ENCODE data around the gene BRD4.

The BRD4 gene

GRCh38 chr19:15191982-15192381 lies 140.4 kb downstream of the BRD4 start:
- H3K27me3 Mint-ChIP-seq, result peaks cover 31% of the 10 kb centered on the region
- H3K4me1 Mint-ChIP-seq (ENCODE audit: low read depth), result peaks cover 14% of the 10 kb centered on the region
- H3K27ac Mint-ChIP-seq, result no peak overlapping the region
- no peaks in the 10 kb centered on the region for H3K36me3 Mint-ChIP-seq (ENCODE audit: low read depth)
- H3K4me3 Mint-ChIP-seq, result no peak overlapping the region
- H3K9me3 Mint-ChIP-seq, result no peaks in the 10 kb centered on the region

- peaks cover 11% of the 10 kb centered on the region for H3K4me1 Mint-ChIP-seq (ENCODE audit: low read depth)
- peaks cover 26% of the 10 kb centered on the region for H3K27me3 Mint-ChIP-seq
- H3K36me3 Mint-ChIP-seq (ENCODE audit: low read depth), result no peaks in the 10 kb centered on the region
- H3K4me3 Mint-ChIP-seq, result no peak overlapping the region
- H3K9me3 Mint-ChIP-seq, result no peaks in the 10 kb centered on the region
- no peak overlapping the region for H3K27ac Mint-ChIP-seq
These were observed 140.8 kb downstream of the BRD4 start for GRCh38 chr19:15191514-15191913.

GRCh38 chr19:15188851-15189250 lies 143.5 kb downstream of the BRD4 start:
- Mint-ChIP-seq H3K4me1 (ENCODE audit: low read depth) (no peaks in the 10 kb centered on the region), H3K27me3 (peaks cover 10% of the 10 kb centered on the region), H3K36me3 (ENCODE audit: low read depth) (no peaks in the 10 kb centered on the region), H3K9me3 (no peaks in the 10 kb centered on the region), H3K27ac (no peak overlapping the region), H3K4me3 (no peak overlapping the region)

GRCh38 chr19:15187026-15188007 lies 145.0 kb downstream of the BRD4 start:
- H3K9me3 Mint-ChIP-seq, result no peaks in the 10 kb centered on the region
- H3K4me3 Mint-ChIP-seq, result no peak overlapping the region
- H3K36me3 Mint-ChIP-seq (ENCODE audit: low read depth), result no peaks in the 10 kb centered on the region
- no peak overlapping the region for H3K27ac Mint-ChIP-seq
- no peaks in the 10 kb centered on the region for H3K4me1 Mint-ChIP-seq (ENCODE audit: low read depth)
- H3K27me3 Mint-ChIP-seq, result no peaks in the 10 kb centered on the region
